HepG2 (cell line): ENCODE measurements around the gene NUP62. TPM values are rescaled to one million over a fixed set of nuclear protein-coding genes. Genes with fewer than 3 reads are reported as not detected.

Experiments used
- ATAC-seq: fragments of 200-7000 bp; cut with Tn5 transposase; 3 replicates; pipeline ENCODE4 v1.9.1; 2020; ENCODE audit warnings: mild to moderate bottlenecking, moderate library complexity
- BruUV-seq: library from RNA; stranded (reverse); fragments of 400-500 nt; replicated peaks from 2 replicates; lab custom pipeline; 2021; lab: Mats Ljungman, UMichigan
- CTCF ChIA-PET: fragments of 300-600 bp; formaldehyde crosslinking; extraction: SDS; loops from one replicate; lab custom pipeline; 2021; ENCODE audit warnings: low total read pairs, inconsistent platforms, low intra/inter-chr PET ratio; lab: Yijun Ruan, JAX
- POLR2A ChIA-PET: fragments of 350-600 bp; sonication (Branson Sonifier 250); formaldehyde crosslinking; loops from one replicate; lab custom pipeline; 2020; ENCODE audit warnings: antibody characterized with exemption, inconsistent platforms; lab: Yijun Ruan, JAX
- DNase-seq: peaks from one replicate; pipeline ENCODE4 v3.0.0-alpha.2; 2015; ENCODE audit warnings: low spot score
- FAIRE-seq: peaks from 3 replicates; lab custom pipeline; 2011; peaks lifted over from hg19 to GRCh38; lab: Jason Lieb, UNC
- H2AFZ ChIP-seq: one replicate; pipeline ENCODE4 v1.6.1; 2011; ENCODE audit warnings: low read length, inconsistent platforms
- H3K27ac ChIP-seq: fragments of 300-600 bp; 3 replicates; pipeline ENCODE4 v1.8.0; 2011; ENCODE audit warnings: mixed run types, mild to moderate bottlenecking, mixed read lengths, low read length, inconsistent platforms; ENCODE audit not compliant: insufficient read depth; ENCODE audit errors: extremely low read length
- H3K27me3 ChIP-seq, 2 experiments: fragments of 200-600 bp in 1 of 2; 2 replicates in 1 of 2; 3 replicates in 1 of 2; pipeline versions ENCODE4 v1.6.0 to v1.8.0; 2011; ENCODE audit warnings: low read length in 2 of 2, mild to moderate bottlenecking in 2 of 2, moderate library complexity in 2 of 2, inconsistent platforms in 1 of 2; ENCODE audit not compliant: insufficient read depth in 2 of 2, control insufficient read depth in 1 of 2
- H3K36me3 ChIP-seq, 2 experiments: fragments of 200-600 bp in 1 of 2; replicated peaks in 1 of 2; 2 replicates in 1 of 2; 3 replicates in 1 of 2; pipeline versions ENCODE4 v1.5.1 to v1.8.0; 2011; ENCODE audit warnings: low read length in 2 of 2, inconsistent platforms in 1 of 2; ENCODE audit not compliant: insufficient read depth in 2 of 2, control insufficient read depth in 1 of 2
- H3K4me1 ChIP-seq: 2 replicates; pipeline ENCODE4 v1.5.1; 2012; ENCODE audit warnings: low read length, inconsistent platforms; ENCODE audit not compliant: insufficient read depth
- H3K4me2 ChIP-seq: 2 replicates; pipeline ENCODE4 v1.6.0; 2011; ENCODE audit warnings: low read depth, low read length, inconsistent platforms
- H3K4me3 ChIP-seq, 3 experiments: fragments of 200-600 bp in 1 of 3; sonication (generic), shearing (Covaris generic) in 1 of 3; replicated peaks in 1 of 3; 2 replicates each; pipeline ENCODE4 v1.5.1; 2011 to 2016; ENCODE audit warnings: low read length in 3 of 3, inconsistent platforms in 2 of 3, low read depth in 2 of 3, mild to moderate bottlenecking in 2 of 3, control low read depth in 1 of 3, mixed read lengths in 1 of 3; ENCODE audit not compliant: insufficient read depth in 1 of 3
- H3K79me2 ChIP-seq: one replicate; pipeline ENCODE4 v1.6.1; 2011; ENCODE audit warnings: low read length, inconsistent platforms; ENCODE audit not compliant: insufficient read depth
- H3K9ac ChIP-seq: 2 replicates; pipeline ENCODE4 v1.6.0; 2011; ENCODE audit warnings: mild to moderate bottlenecking, low read depth, low read length, inconsistent platforms; ENCODE audit not compliant: insufficient read depth
- H3K9me3 ChIP-seq: 2 replicates; pipeline ENCODE4 v1.5.1; 2012; ENCODE audit warnings: mild to moderate bottlenecking, low read length
- H4K20me1 ChIP-seq: 2 replicates; pipeline ENCODE4 v1.6.0; 2011; ENCODE audit warnings: inconsistent platforms, mild to moderate bottlenecking, low read length, moderate library complexity; ENCODE audit not compliant: insufficient read depth
- AGO2 ChIP-seq: fragments of 200-400 bp; formaldehyde crosslinking; optimal IDR thresholded peaks from 2 replicates; pipeline ENCODE3; 2017; ENCODE audit warnings: mild to moderate bottlenecking, low read depth, low read length, moderate library complexity
- FOXM1 ChIP-seq: sonication (generic); formaldehyde crosslinking; IDR thresholded peaks from 2 replicates; pipeline ENCODE4 v1.5.0; 2020; ENCODE audit warnings: missing genetic modification reagents
- HNRNPK ChIP-seq: fragments of 200-400 bp; formaldehyde crosslinking; IDR thresholded peaks from 2 replicates; pipeline ENCODE4 v1.6.1; 2018; ENCODE audit warnings: low read length, low read depth, moderate library complexity, mild to moderate bottlenecking; ENCODE audit not compliant: poor library complexity, severe bottlenecking
- RBM22 ChIP-seq: fragments of 200-400 bp; formaldehyde crosslinking; optimal IDR thresholded peaks from 2 replicates; pipeline ENCODE3; 2017; ENCODE audit warnings: mild to moderate bottlenecking, low read length, moderate library complexity
- ZC3H13 ChIP-seq: sonication (generic); formaldehyde crosslinking; IDR thresholded peaks from 2 replicates; pipeline ENCODE4 v1.8.1; 2023; ENCODE audit warnings: mild to moderate bottlenecking, missing genetic modification reagents, moderate library complexity
- ZNF563 ChIP-seq: sonication (generic); formaldehyde crosslinking; IDR thresholded peaks from 2 replicates; pipeline ENCODE4 v1.8.0; 2022; ENCODE audit warnings: mild to moderate bottlenecking, moderate library complexity, missing genetic modification reagents
- WGBS: methylation state at CpG from one replicate; pipeline ENCODE4 v1.1.6; 2017; ENCODE audit warnings: low lambda C conversion rate; 5-methylcytosine and 5-hydroxymethylcytosine counted together
- in situ Hi-C: cut with HindIII; loops from 2 replicates; pipeline ENCODE4 v1.10.0; 2017; ENCODE audit warnings: low pct_unique_long_range_greater_than_20kb; ENCODE audit not compliant: extremely low pct_ligation_motif_present
- intact Hi-C: fragments of 100-400 bp; cut with micrococcal nuclease; formaldehyde crosslinking; loops from one replicate; pipeline ENCODE4 v1.10.0; 2022; ENCODE audit not compliant: unreplicated experiment
- polyA plus RNA-seq, 8 experiments: library from polyadenylated mRNA; depleted of rRNA in 3 of 8; stranded (reverse) in 7 of 8; unstranded in 1 of 8; fragments of >200 nt; fragmentation: Illumina TruSeq in 4 of 8; extraction: Trizol in 4 of 8; gene quantifications; 2 replicates each; pipeline versions ENCODE4 v1.2.1 to v1.2.3, GENCODE V29; 2011 to 2016; ENCODE audit warnings: low read depth in 4 of 8, missing spikeins in 1 of 8, mixed read lengths in 1 of 8; ENCODE audit not compliant: insufficient read depth in 1 of 8
- total RNA-seq, 5 experiments: library from RNA; depleted of rRNA; stranded (reverse); fragments of >200 nt; fragmentation: Illumina TruSeq; extraction: Trizol; gene quantifications; 2 replicates each; pipeline ENCODE4 v1.2.3, GENCODE V29; 2016; ENCODE audit warnings: low read depth in 1 of 5

The NUP62 gene
- total and polyA plus RNA-seq, 2 of the 13 experiments (the other 11 are each of a cell fraction or from before 2014, with no cell fraction given), result 16.5 to 41.5 TPM

- intact Hi-C loops, result no loop called here
- ATAC-seq (no peak), DNase-seq (no peak), FAIRE-seq (no peak)
- ChIA-PET POLR2A (interaction anchor here (1.4 to 1.9 kb wide), 2 partner anchors 20 to 21 kb away, joined by 4 to 8 read pairs; partner anchors contain the start of genes ATF5 and NUP62), CTCF (no interaction called here)
- Histone ChIP-seq H3K4me1 (peaks cover 18% of the 10 kb centered on the region), H3K36me3 (peaks cover 21 to 33% of the 10 kb centered on the region in 2 experiments; a peak in 4 of 5 replicates), H3K9me3 (no peaks in the 10 kb centered on the region), H3K27me3 (no peaks in the 10 kb centered on the region), H4K20me1 (no peaks in the 10 kb centered on the region), H3K27ac (no peak overlapping the region), H3K4me2 (no peak overlapping the region), H2AFZ (no peak overlapping the region), H3K79me2 (no peaks in the 10 kb centered on the region), H3K9ac (no peak overlapping the region), H3K4me3 (no peak overlapping the region)
- in situ Hi-C loops, result no loop called here
- BruUV-seq, result no TSS peak
- TF ChIP-seq AGO2 (peak; percentile 82), ZNF563 (CRISPR knock-in tag) (no peak), HNRNPK (no peak), ZC3H13 (peak; percentile 70), RBM22 (peak; percentile 44), FOXM1 (CRISPR knock-in tag) (no peak)
- WGBS, result 98% methylated on average over 37 of the region's 37 CpGs
These were observed 20.6 kb downstream of the NUP62 start for GRCh38 chr19:49908480-49909420.
